DOHH2 (cell line): ENCODE results near the gene SLC22A15.

Experiments
- CTCF ChIP-seq: fragments of 200-600 bp; sonication (generic); IDR thresholded peaks from one replicate; pipeline ENCODE4 v1.5.1; 2014; ENCODE audit warnings: antibody characterized with exemption, mild to moderate bottlenecking, low read depth, low read length; ENCODE audit not compliant: poor library complexity, severe bottlenecking
- EZH2phosphoT487 ChIP-seq: fragments of 200-600 bp; sonication (generic); IDR thresholded peaks from 2 replicates; pipeline ENCODE4 v1.6.1; 2017; ENCODE audit warnings: borderline replicate concordance, mild to moderate bottlenecking, antibody characterized with exemption, low read length, moderate library complexity, mixed read lengths

DNA sequence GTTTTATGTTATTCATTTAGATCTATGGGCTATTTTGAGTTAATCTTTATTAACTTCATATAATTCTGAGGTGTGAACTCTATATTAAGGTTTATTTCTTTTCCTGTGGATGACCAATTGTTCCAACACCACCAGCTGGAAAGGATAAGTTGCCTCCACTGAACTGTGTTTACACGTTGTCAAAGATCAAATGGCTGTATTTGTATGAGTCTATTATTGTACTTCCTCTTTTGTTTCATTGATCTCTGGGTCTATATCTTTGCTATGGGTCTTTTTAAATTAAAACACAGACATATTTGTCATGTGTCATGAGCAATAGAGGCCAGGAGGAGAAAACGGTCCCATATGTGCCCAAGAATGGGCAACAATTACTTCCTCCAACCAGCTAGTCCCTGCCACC, 129.7 kb downstream of the SLC22A15 start:
- TF ChIP-seq CTCF (no peak), EZH2phosphoT487 (no peak)
